ENCODE results near the gene SRRT. TPM values are rescaled to one million over a fixed set of nuclear protein-coding genes. Genes with fewer than 3 reads are reported as not detected.

Gene SRRT
- total RNA-seq, 1 donor from 2014 or later: 162 TPM

- Mint-ChIP-seq H3K36me3 (ENCODE audit: unreplicated experiment) (peaks cover 60% of the 10 kb centered on the region), H3K4me3 (ENCODE audit: unreplicated experiment) (no peak overlapping the region), H3K9me3 (ENCODE audit: unreplicated experiment) (no peaks in the 10 kb centered on the region), H3K27ac (ENCODE audit: unreplicated experiment) (no peak overlapping the region), H3K27me3 (ENCODE audit: unreplicated experiment) (no peaks in the 10 kb centered on the region), H3K4me1 (ENCODE audit: unreplicated experiment) (peaks cover 27% of the 10 kb centered on the region)
- TF ChIP-seq CTCF (IDR thresholded peaks at IDR 0.05): no peak
- no peak for DNase-seq (ENCODE audit: extremely low spot score, unreplicated experiment)
Observed at GRCh38 chr7:100886142-100886935, 11.4 kb downstream of the SRRT start.

- peaks cover 56% of the 10 kb centered on the region for H3K36me3 Mint-ChIP-seq (ENCODE audit: unreplicated experiment)
- H3K9me3 Mint-ChIP-seq (ENCODE audit: unreplicated experiment): no peaks in the 10 kb centered on the region
- TF ChIP-seq CTCF (IDR thresholded peaks at IDR 0.05): no peak
- no peaks in the 10 kb centered on the region for H3K27me3 Mint-ChIP-seq (ENCODE audit: unreplicated experiment)
- peaks cover 31% of the 10 kb centered on the region for H3K4me1 Mint-ChIP-seq (ENCODE audit: unreplicated experiment)
- no peak overlapping the region for H3K4me3 Mint-ChIP-seq (ENCODE audit: unreplicated experiment)
- DNase-seq (ENCODE audit: extremely low spot score, unreplicated experiment): no peak
- peak overlapping the region; percentile 34 for H3K27ac Mint-ChIP-seq (ENCODE audit: unreplicated experiment)
Observed at GRCh38 chr7:100886936-100887515, 12.1 kb downstream of the SRRT start.

GRCh38 chr7:100887516-100888290 is 12.8 kb downstream of the SRRT start:
- peaks cover 52% of the 10 kb centered on the region for H3K36me3 Mint-ChIP-seq (ENCODE audit: unreplicated experiment)

GRCh38 chr7:100888291-100888987 is 13.5 kb downstream of the SRRT start:
- Mint-ChIP-seq H3K4me3 (ENCODE audit: unreplicated experiment) (peak overlapping the region; percentile 74), H3K36me3 (ENCODE audit: unreplicated experiment) (peaks cover 47% of the 10 kb centered on the region), H3K27me3 (ENCODE audit: unreplicated experiment) (no peaks in the 10 kb centered on the region), H3K9me3 (ENCODE audit: unreplicated experiment) (no peaks in the 10 kb centered on the region), H3K4me1 (ENCODE audit: unreplicated experiment) (peaks cover 30% of the 10 kb centered on the region), H3K27ac (ENCODE audit: unreplicated experiment) (peak overlapping the region; percentile 44)
- DNase-seq (ENCODE audit: extremely low spot score, unreplicated experiment): no peak
- TF ChIP-seq CTCF (IDR thresholded peaks at IDR 0.05): no peak

More at GRCh38 chr7:100887516-100888290, 12.8 kb downstream of the SRRT start:
- Mint-ChIP-seq H3K27me3 (ENCODE audit: unreplicated experiment) (no peaks in the 10 kb centered on the region), H3K27ac (ENCODE audit: unreplicated experiment) (peak overlapping the region; percentile 44), H3K9me3 (ENCODE audit: unreplicated experiment) (no peaks in the 10 kb centered on the region), H3K4me1 (ENCODE audit: unreplicated experiment) (peaks cover 31% of the 10 kb centered on the region), H3K4me3 (ENCODE audit: unreplicated experiment) (peak overlapping the region; percentile 74)
- DNase-seq (ENCODE audit: extremely low spot score, unreplicated experiment): no peak
- TF ChIP-seq CTCF (IDR thresholded peaks at IDR 0.05): no peak

All from osteocyte (in vitro differentiated cells).